PC-3 (cell line): ENCODE measurements around the gene RARRES2. TPM values are rescaled to one million over a fixed set of nuclear protein-coding genes. Genes with fewer than 3 reads are reported as not detected.

Experiments
- ATAC-seq: fragments of 200-7000 bp; cut with Tn5 transposase; 2 replicates; pipeline ENCODE4 v1.9.1; 2020; ENCODE audit warnings: mild to moderate bottlenecking, moderate library complexity
- BruUV-seq: library from RNA; stranded (reverse); fragments of 400-500 nt; replicated peaks from 2 replicates; lab custom pipeline; 2021; lab: Mats Ljungman, UMichigan
- CTCF ChIA-PET: fragments of 300-600 bp; sonication (Branson Sonifier 250); formaldehyde crosslinking; loops from one replicate; lab custom pipeline; 2022; ENCODE audit warnings: antibody characterized with exemption; lab: Charles Lee
- POLR2A ChIA-PET: fragments of 300-600 bp; sonication (Branson Sonifier 250); formaldehyde crosslinking; loops from one replicate; lab custom pipeline; 2022; ENCODE audit warnings: antibody characterized with exemption; ENCODE audit not compliant: unreplicated experiment; lab: Charles Lee
- DNase-seq: peaks from one replicate; pipeline ENCODE4 v3.0.0-alpha.2; 2015
- H2AFZ ChIP-seq: fragments of 300-600 bp; sonication (generic); 2 replicates; pipeline ENCODE4 v1.6.0; 2016; ENCODE audit warnings: antibody characterized with exemption, low read length
- H3F3A ChIP-seq: fragments of 300-600 bp; sonication (generic); one replicate; pipeline ENCODE4 v1.6.0; 2017; ENCODE audit warnings: antibody characterized with exemption, low read length, control low read depth, mild to moderate bottlenecking; ENCODE audit not compliant: unreplicated experiment
- H3K27ac ChIP-seq: fragments of 300-600 bp; sonication (generic); 2 replicates; pipeline ENCODE4 v1.5.1; 2016; ENCODE audit warnings: mild to moderate bottlenecking, low read length
- H3K27me3 ChIP-seq: fragments of 300-600 bp; sonication (generic); 2 replicates; pipeline ENCODE4 v1.6.1; 2016; ENCODE audit warnings: low read length, mixed read lengths
- H3K36me3 ChIP-seq: fragments of 300-600 bp; sonication (generic); 2 replicates; pipeline ENCODE4 v1.6.1; 2016; ENCODE audit warnings: low read depth, mixed run types, low read length, mixed read lengths
- H3K4me1 ChIP-seq: fragments of 300-600 bp; sonication (generic); 2 replicates; pipeline ENCODE4 v1.5.1; 2016; ENCODE audit warnings: low read length; ENCODE audit not compliant: insufficient read depth
- H3K4me2 ChIP-seq: fragments of 300-600 bp; sonication (generic); 2 replicates; pipeline ENCODE4 v1.6.0; 2016; ENCODE audit warnings: low read length
- H3K4me3 ChIP-seq: fragments of 300-600 bp; sonication (generic); 2 replicates; pipeline ENCODE4 v1.5.1; 2016; ENCODE audit warnings: mild to moderate bottlenecking, low read length, mixed read lengths
- H3K79me2 ChIP-seq: fragments of 300-600 bp; sonication (generic); 2 replicates; pipeline ENCODE4 v1.6.1; 2017; ENCODE audit warnings: low read length, mixed read lengths
- H3K9ac ChIP-seq: fragments of 300-600 bp; sonication (generic); 2 replicates; pipeline ENCODE4 v1.6.0; 2016; ENCODE audit warnings: mild to moderate bottlenecking, low read length
- H3K9me2 ChIP-seq: fragments of 300-600 bp; sonication (generic); replicated peaks from 2 replicates; pipeline ENCODE4 v1.6.1; 2016; ENCODE audit warnings: mixed run types, low read length, mixed read lengths
- H3K9me3 ChIP-seq: fragments of 300-600 bp; sonication (generic); 2 replicates; pipeline ENCODE4 v1.6.1; 2016; ENCODE audit warnings: low read length, mixed read lengths
- H4K20me1 ChIP-seq: fragments of 300-600 bp; sonication (generic); 2 replicates; pipeline ENCODE4 v1.6.1; 2016; ENCODE audit warnings: low read length, mixed read lengths
- EZH2 ChIP-seq: fragments of 300-600 bp; sonication (generic); IDR thresholded peaks from one replicate; pipeline ENCODE4 v1.6.1; 2017; ENCODE audit warnings: antibody characterized with exemption, mild to moderate bottlenecking, low read length; ENCODE audit not compliant: unreplicated experiment
- EZH2phosphoT487 ChIP-seq: fragments of 300-600 bp; sonication (generic); IDR thresholded peaks from 2 replicates; pipeline ENCODE4 v1.6.1; 2018; ENCODE audit warnings: mild to moderate bottlenecking, antibody characterized with exemption, low read length, borderline replicate concordance
- intact Hi-C: fragments of 100-400 bp; cut with micrococcal nuclease; formaldehyde crosslinking; loops from 2 replicates; pipeline ENCODE4 v1.9.0; 2023
- total RNA-seq: library from RNA; depleted of rRNA; stranded (reverse); fragments of >200 nt; gene quantifications from 2 replicates; pipeline ENCODE4 v1.2.3, GENCODE V29; 2014
- TF ChIP-seq, protein P1 (sequence below): fragments of 300-600 bp; sonication (generic); conservative IDR thresholded peaks from 2 replicates; pipeline ENCODE4 v1.5.1; 2017; ENCODE audit warnings: antibody characterized with exemption, low read depth, mild to moderate bottlenecking, low read length

Gene RARRES2
- total RNA-seq, 1 experiment from 2014 or later, result 1.6 TPM

DNA sequence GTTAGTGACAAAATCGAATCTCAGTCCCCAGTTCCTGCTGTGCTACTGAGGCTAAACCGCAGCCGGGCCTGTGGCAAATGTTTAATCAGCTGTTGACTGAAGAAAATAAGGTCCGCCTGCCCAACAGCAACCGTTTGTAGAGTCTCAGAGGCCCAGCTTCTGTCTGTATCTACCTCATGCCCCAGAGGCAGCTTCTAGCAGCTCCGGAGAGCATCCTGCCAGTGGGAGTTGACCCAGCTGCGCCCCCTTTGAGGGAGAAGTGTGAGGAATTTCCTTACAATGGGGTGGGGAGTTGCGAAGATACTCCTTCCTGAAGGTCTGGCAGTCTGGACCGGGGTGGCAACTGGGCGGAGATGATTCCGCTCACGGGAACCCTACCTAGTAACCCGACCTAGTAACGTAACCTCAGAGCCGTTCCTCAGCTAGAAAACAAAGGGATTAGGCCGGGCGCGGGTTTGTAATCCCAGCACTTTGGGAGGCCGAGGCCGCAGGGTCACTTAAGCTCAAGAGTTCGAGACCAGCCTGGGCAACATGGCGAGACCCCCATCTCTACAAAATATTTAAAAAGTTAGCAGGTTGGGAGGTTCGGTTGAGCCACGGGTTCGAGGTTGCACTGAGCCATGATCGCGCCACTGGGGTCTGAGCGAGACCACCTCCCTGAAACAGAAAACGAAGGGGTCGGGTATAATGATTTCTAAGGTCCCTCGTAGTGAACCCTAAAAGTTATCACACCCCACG lies 36.9 kb upstream of the RARRES2 start:
- intact Hi-C loops, result loop anchor here (1.0 to 5.0 kb wide), 3 partner anchors 9 to 56 kb away; partner anchors contain the start of genes ACTR3C and LRRC61
- TSS peak; percentile 94 for BruUV-seq
- peak; percentile 41 for ATAC-seq
- CTCF ChIA-PET, result no interaction called here
- Histone ChIP-seq H3K4me1 (peaks cover 18% of the 10 kb centered on the region), H3K9ac (peak overlapping the region; percentile 87), H3K9me3 (no peaks in the 10 kb centered on the region), H3K79me2 (0 out of 2 replicates have a peak, but pooled peaks cover 6% of the 10 kb centered on the region), H3K9me2 (no peaks in the 10 kb centered on the region), H3F3A (peaks cover 5% of the 10 kb centered on the region), H3K36me3 (no peaks in the 10 kb centered on the region), H3K27me3 (no peaks in the 10 kb centered on the region), H4K20me1 (no peaks in the 10 kb centered on the region), H3K4me3 (peak overlapping the region; percentile 89), H2AFZ (peak overlapping the region; percentile 81), H3K27ac (peak overlapping the region; percentile 49), H3K4me2 (peak overlapping the region; percentile 91)
- DNase-seq, result peak; percentile 54
- TF ChIP-seq EZH2 (no peak), EZH2phosphoT487 (no peak)
- TF ChIP-seq, protein P1, sequence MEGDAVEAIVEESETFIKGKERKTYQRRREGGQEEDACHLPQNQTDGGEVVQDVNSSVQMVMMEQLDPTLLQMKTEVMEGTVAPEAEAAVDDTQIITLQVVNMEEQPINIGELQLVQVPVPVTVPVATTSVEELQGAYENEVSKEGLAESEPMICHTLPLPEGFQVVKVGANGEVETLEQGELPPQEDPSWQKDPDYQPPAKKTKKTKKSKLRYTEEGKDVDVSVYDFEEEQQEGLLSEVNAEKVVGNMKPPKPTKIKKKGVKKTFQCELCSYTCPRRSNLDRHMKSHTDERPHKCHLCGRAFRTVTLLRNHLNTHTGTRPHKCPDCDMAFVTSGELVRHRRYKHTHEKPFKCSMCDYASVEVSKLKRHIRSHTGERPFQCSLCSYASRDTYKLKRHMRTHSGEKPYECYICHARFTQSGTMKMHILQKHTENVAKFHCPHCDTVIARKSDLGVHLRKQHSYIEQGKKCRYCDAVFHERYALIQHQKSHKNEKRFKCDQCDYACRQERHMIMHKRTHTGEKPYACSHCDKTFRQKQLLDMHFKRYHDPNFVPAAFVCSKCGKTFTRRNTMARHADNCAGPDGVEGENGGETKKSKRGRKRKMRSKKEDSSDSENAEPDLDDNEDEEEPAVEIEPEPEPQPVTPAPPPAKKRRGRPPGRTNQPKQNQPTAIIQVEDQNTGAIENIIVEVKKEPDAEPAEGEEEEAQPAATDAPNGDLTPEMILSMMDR, result peak; percentile 30; the same call in 1 of the 2 replicates
- POLR2A ChIA-PET, result no interaction called here

DNA sequence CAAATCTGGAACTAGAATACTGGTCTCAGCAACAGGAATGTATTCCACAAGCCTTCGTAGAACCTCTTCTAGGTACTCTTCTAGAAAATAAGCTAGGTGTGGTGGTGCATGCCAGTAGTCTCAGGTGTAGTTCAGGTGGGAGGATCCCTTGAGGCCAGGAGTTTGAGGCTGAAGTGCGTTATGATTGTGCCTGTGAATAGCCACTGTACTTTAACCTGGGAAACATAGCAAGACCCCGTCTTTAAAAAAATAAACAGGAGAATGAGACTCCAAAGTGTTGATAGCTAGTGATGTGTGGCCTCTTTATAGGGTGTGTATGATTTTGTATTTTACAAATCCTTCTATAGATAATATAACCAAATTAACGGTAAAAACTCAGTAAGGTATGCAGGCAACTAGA lies 36.2 kb upstream of the RARRES2 start:
- no peak overlapping the region for H3K4me3 ChIP-seq
- no peak for ATAC-seq
- peaks cover 12% of the 10 kb centered on the region; the same call in 1 of the 2 replicates for H3K79me2 ChIP-seq
- CTCF ChIA-PET, result interaction anchor here (0.6 kb wide), 1 partner anchor 21 kb away, joined by 3 read pairs; no protein-coding TSS in a partner anchor
- intact Hi-C loops, result loop anchor here (1.0 to 5.0 kb wide), 3 partner anchors 8 to 55 kb away; partner anchors contain the start of genes ACTR3C and LRRC61
- BruUV-seq, result no TSS peak
- no peak overlapping the region for H2AFZ ChIP-seq
- H4K20me1 ChIP-seq, result no peaks in the 10 kb centered on the region
- H3K36me3 ChIP-seq, result no peaks in the 10 kb centered on the region
- POLR2A ChIA-PET, result no interaction called here
- no peak for DNase-seq
- TF ChIP-seq, protein P1, result no peak
- TF ChIP-seq EZH2 (no peak), EZH2phosphoT487 (no peak)
- H3K27me3 ChIP-seq, result no peaks in the 10 kb centered on the region
- no peak overlapping the region for H3K4me2 ChIP-seq
- peaks cover 5% of the 10 kb centered on the region for H3F3A ChIP-seq
- peaks cover 16% of the 10 kb centered on the region for H3K4me1 ChIP-seq
- no peaks in the 10 kb centered on the region for H3K9me2 ChIP-seq
- no peak overlapping the region for H3K9ac ChIP-seq
- no peak overlapping the region for H3K27ac ChIP-seq
- no peaks in the 10 kb centered on the region for H3K9me3 ChIP-seq
